ENCODE results near the gene RAB40C.

The RAB40C gene

GRCh38 chr16:633336-634050, 43.6 kb downstream of the RAB40C start:
- no peak for FAIRE-seq

GRCh38 chr16:634051-634670, 44.3 kb downstream of the RAB40C start:
- TF ChIP-seq POLR2AphosphoS5 (IDR thresholded peaks at IDR 0.05; ENCODE audit: low read depth, low read length) = no peak
- TF ChIP-seq POLR2A (IDR thresholded peaks at IDR 0.05; ENCODE audit: low read depth, low read length) = no peak
- no peak for TF ChIP-seq TAF1 (IDR thresholded peaks at IDR 0.05; ENCODE audit: borderline replicate concordance, low read depth, low read length)
- DNase-seq (ENCODE audit: insufficient read length) = no peak
- no peak for FAIRE-seq

More at GRCh38 chr16:633336-634050, 43.6 kb downstream of the RAB40C start:
- TF ChIP-seq TAF1 (IDR thresholded peaks at IDR 0.05; ENCODE audit: borderline replicate concordance, low read depth, low read length) = no peak
- TF ChIP-seq POLR2A (IDR thresholded peaks at IDR 0.05; ENCODE audit: low read depth, low read length) = no peak
- TF ChIP-seq POLR2AphosphoS5 (IDR thresholded peaks at IDR 0.05; ENCODE audit: low read depth, low read length) = no peak
- no peak for DNase-seq (ENCODE audit: insufficient read length)

GRCh38 chr16:634996-635395, 45.1 kb downstream of the RAB40C start:
- FAIRE-seq = no peak
- DNase-seq (ENCODE audit: insufficient read length) = no peak
- TF ChIP-seq POLR2A (IDR thresholded peaks at IDR 0.05; ENCODE audit: low read depth, low read length) (no peak), TAF1 (IDR thresholded peaks at IDR 0.05; ENCODE audit: borderline replicate concordance, low read depth, low read length) (no peak), POLR2AphosphoS5 (IDR thresholded peaks at IDR 0.05; ENCODE audit: low read depth, low read length) (no peak)

DNA sequence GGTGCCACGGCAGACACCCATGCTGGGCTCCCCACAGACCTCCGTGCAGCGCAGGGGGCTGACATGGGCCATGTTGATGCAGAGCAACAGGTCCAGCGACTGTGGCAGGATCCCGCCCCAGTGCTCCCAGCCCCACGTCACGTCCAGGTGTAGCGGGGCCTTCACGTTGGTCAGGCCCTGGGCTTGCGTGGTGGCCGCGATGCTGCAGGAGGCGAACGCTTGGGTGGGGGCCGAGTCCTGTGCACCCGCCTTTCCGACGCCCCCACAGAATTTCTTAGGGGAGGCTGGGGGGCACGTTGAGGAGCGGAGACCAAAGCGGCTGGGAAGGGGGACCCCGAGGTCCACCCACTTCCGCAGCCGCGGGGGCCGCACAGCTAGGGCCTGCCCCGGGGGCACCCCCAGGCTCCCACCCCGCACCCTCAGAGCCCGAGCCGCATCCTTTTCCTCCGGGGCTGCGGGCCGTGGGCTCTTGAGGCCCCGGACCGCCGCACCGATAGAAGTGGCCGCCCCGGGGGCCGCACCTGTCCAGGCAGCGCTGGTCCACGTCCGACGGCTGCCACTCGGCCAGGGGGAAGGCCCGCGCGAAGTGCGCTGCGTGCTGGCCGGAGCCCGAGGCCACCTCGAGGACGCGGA, 45.8 kb downstream of the RAB40C start:
- TF ChIP-seq TAF1 (IDR thresholded peaks at IDR 0.05; ENCODE audit: borderline replicate concordance, low read depth, low read length) (no peak), POLR2AphosphoS5 (IDR thresholded peaks at IDR 0.05; ENCODE audit: low read depth, low read length) (no peak), POLR2A (IDR thresholded peaks at IDR 0.05; ENCODE audit: low read depth, low read length) (no peak)
- peak; percentile 14 for FAIRE-seq
- no peak for DNase-seq (ENCODE audit: insufficient read length)

GRCh38 chr16:636206-637080, 46.6 kb downstream of the RAB40C start, which contains the start of gene METTL26:
TSS of gene METTL26 (minus strand) at chr16:636305. CDS start at chr16:636290, 15 bp downstream.
- DNase-seq (ENCODE audit: insufficient read length) = peak; percentile 99
- peak; percentile 99 for FAIRE-seq
- TF ChIP-seq POLR2AphosphoS5 (IDR thresholded peaks at IDR 0.05; ENCODE audit: low read depth, low read length) = peak; percentile 39; the same call in 1 of the 2 replicates
- no peak; the same call in 1 of the 2 replicates for TF ChIP-seq TAF1 (IDR thresholded peaks at IDR 0.05; ENCODE audit: borderline replicate concordance, low read depth, low read length)
- TF ChIP-seq POLR2A (IDR thresholded peaks at IDR 0.05; ENCODE audit: low read depth, low read length) = peak; percentile 68

DNA sequence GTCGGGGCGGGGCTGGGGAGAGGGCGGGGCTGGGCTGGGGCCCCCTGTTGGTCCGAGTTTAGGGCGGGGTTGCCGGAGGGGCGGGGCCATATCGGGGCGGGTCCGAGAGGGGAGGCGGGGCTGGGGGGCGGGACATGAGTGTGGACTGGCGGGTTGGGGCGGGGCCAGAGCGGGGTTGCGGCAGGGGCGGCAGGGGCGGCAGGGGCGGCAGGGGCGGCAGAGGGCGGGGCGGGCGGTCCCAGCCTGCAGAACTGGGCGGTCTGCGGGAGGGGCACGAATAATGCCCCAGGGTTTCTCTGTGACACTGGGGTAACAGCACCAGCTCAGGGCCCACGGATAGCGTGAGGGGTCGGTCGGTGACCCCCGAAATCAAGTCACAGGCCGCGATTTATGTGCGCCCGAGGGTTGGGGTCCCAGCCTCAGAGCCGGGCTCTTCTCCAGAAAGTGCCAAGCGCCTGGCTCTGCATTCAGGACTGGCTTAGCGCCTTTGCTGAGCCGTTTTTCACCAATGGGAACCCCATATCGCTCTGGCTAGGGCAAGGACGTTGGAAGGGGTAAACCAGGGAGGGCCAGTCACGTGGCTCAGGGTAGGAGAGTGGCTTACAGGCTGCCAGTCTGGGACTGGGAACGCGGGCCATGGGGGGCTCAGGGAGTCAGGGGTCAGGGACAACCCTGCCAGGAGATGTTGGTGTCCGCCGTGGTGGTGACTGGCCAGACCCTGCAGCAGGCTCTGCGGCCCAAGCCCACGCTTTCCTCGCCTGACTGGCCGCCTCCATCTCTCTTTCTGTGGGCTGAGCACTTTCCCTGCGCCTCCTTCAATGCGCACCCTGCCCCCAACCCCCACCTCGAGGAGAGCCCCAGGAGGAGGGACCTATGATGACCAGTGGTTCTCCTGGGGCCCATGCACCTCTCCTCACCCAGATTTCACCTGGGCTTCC, 47.5 kb downstream of the RAB40C start:
- TF ChIP-seq POLR2AphosphoS5 (IDR thresholded peaks at IDR 0.05; ENCODE audit: low read depth, low read length) (no peak), POLR2A (IDR thresholded peaks at IDR 0.05; ENCODE audit: low read depth, low read length) (no peak), TAF1 (IDR thresholded peaks at IDR 0.05; ENCODE audit: borderline replicate concordance, low read depth, low read length) (no peak)
- DNase-seq (ENCODE audit: insufficient read length) (peak; percentile 99), FAIRE-seq (peak; percentile 91)

DNA sequence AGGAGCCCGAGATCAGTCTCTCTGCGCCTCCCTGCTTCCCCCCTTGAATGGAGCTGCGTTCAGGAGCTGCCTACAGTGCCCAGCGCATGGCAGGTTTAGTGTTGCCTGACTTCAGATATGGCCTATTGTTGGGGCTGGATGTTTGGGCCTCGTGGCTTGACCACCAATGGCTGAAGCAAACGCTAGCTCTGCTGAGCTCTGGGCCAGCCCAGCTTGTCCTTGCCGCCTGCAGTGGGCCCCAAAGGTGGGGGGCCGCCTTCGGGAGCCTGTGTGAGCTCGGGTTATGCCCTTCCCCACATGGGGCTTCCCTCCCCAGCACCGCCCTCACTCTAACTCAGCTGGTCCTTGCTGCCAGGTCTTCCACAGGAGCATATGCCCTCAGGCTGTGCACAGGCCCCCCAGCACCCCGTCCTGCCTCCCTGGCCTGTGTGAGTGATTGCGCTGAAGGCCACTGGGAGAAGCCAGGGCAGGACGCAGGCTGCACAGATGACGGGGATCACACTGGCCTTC, 48.2 kb downstream of the RAB40C start:
- no peak for FAIRE-seq
- TF ChIP-seq POLR2AphosphoS5 (IDR thresholded peaks at IDR 0.05; ENCODE audit: low read depth, low read length) (no peak), POLR2A (IDR thresholded peaks at IDR 0.05; ENCODE audit: low read depth, low read length) (no peak), TAF1 (IDR thresholded peaks at IDR 0.05; ENCODE audit: borderline replicate concordance, low read depth, low read length) (no peak)

DNA sequence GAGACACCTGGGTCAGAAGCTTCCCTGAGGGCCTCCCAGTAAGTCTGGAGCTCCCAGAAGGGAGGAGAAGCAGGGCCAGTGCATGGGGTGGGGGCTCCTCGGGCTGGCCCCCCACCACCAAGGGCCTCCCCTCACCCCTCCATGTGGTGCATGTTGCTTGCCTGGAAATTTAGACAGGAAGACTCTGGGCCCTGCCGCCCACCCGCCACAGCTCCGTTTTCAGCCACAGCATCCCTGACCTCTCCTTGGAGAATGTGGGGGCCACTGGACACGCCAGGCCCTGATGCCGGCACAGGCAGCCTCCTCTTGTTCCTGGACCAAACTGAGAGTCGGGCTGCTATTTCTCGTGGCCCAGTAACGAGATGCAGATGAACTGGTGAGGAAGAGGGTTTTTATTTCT, 49.0 kb downstream of the RAB40C start:
- DNase-seq (ENCODE audit: insufficient read length) = no peak
- peak; percentile 51 for FAIRE-seq

More for the DNA sequence above, 48.2 kb downstream of the RAB40C start:
- DNase-seq (ENCODE audit: insufficient read length) = no peak

GRCh38 chr16:640614-641013, 50.7 kb downstream of the RAB40C start:
- no peak for FAIRE-seq
- no peak for DNase-seq (ENCODE audit: insufficient read length)
- TF ChIP-seq POLR2AphosphoS5 (IDR thresholded peaks at IDR 0.05; ENCODE audit: low read depth, low read length) = no peak
- TF ChIP-seq POLR2A (IDR thresholded peaks at IDR 0.05; ENCODE audit: low read depth, low read length) = no peak
- TF ChIP-seq TAF1 (IDR thresholded peaks at IDR 0.05; ENCODE audit: borderline replicate concordance, low read depth, low read length) = no peak

More for the DNA sequence above, 49.0 kb downstream of the RAB40C start:
- TF ChIP-seq POLR2A (IDR thresholded peaks at IDR 0.05; ENCODE audit: low read depth, low read length) (no peak), POLR2AphosphoS5 (IDR thresholded peaks at IDR 0.05; ENCODE audit: low read depth, low read length) (no peak), TAF1 (IDR thresholded peaks at IDR 0.05; ENCODE audit: borderline replicate concordance, low read depth, low read length) (no peak)
